ENCODE measurements around the gene PKIG. TPM values are rescaled to one million over a fixed set of nuclear protein-coding genes. Genes with fewer than 3 reads are reported as not detected.

Gene PKIG
- total and polyA plus RNA-seq, 2 of the 8 experiments (the other 6 are each of a cell fraction or from before 2014, with no cell fraction given) = 26.7 to 34.3 TPM

- TF ChIP-seq ZNF274 (IDR thresholded peaks at IDR 0.05; ENCODE audit: borderline replicate concordance, extremely low read depth, low read length) (no peak), GTF2F1 (IDR thresholded peaks at IDR 0.05; ENCODE audit: borderline replicate concordance, low read depth, low read length) (no peak), ATF2 (IDR thresholded peaks at IDR 0.05; ENCODE audit: low read length) (no peak), BACH1 (IDR thresholded peaks at IDR 0.05; ENCODE audit: low read length) (no peak), CREB1 (IDR thresholded peaks at IDR 0.05) (no peak), CTCF (IDR thresholded peaks at IDR 0.05; ENCODE audit: control extremely low read depth in 1 of 3, insufficient read depth in 1 of 3, low read depth in 1 of 3, low read length in 3 of 3) (no peak), RNF2 (IDR thresholded peaks at IDR 0.05; ENCODE audit: borderline replicate concordance, low read depth, low read length, missing control alignments, poor library complexity, severe bottlenecking) (no peak)
- H3K9ac ChIP-seq (replicated peaks in 1 of 4; ENCODE audit: extremely low read depth in 1 of 4, low read depth in 3 of 4, low read length in 3 of 4) = no peak overlapping the region
- H3K4me1 ChIP-seq (replicated peaks in 1 of 4; ENCODE audit: control insufficient read depth in 3 of 4, insufficient read depth in 4 of 4, low read length in 3 of 4) = peaks cover 7 to 13% (median 12%) of the 10 kb centered on the region in 4 experiments
- CTCF ChIA-PET (ENCODE audit: partially characterized antibody) = interaction anchor here (3.1 to 4.1 kb wide), 2 partner anchors 13 to 21 kb away, joined by 17 read pairs; no protein-coding TSS in a partner anchor
- no peak overlapping the region for H3K4me2 ChIP-seq (ENCODE audit: insufficient read depth in 1 of 2, low read depth in 2 of 2, low read length in 2 of 2)
- no peaks in the 10 kb centered on the region for H3K79me2 ChIP-seq (ENCODE audit: control insufficient read depth in 1 of 2, insufficient read depth in 2 of 2, low read length in 2 of 2)
- no peaks in the 10 kb centered on the region for H4K20me1 ChIP-seq (replicated peaks in 1 of 2; ENCODE audit: control insufficient read depth in 1 of 2, insufficient read depth in 2 of 2, low read length in 2 of 2)
- H3K9me3 ChIP-seq (ENCODE audit: insufficient read depth in 2 of 2, low read depth in 1 of 2, low read length in 1 of 2) = no peaks in the 10 kb centered on the region
- no peak overlapping the region for H2AFZ ChIP-seq (ENCODE audit: low read length)
- H3K36me3 ChIP-seq (ENCODE audit: control insufficient read depth in 2 of 4, insufficient read depth in 4 of 4, low read length in 3 of 4) = no peaks in the 10 kb centered on the region
- H3K4me3 ChIP-seq (ENCODE audit: extremely low read depth in 1 of 4, insufficient read depth in 2 of 4, low read depth in 3 of 4, low read length in 4 of 4) = no peak overlapping the region
- H3K79me1 ChIP-seq (ENCODE audit: low read depth, low read length) = no peaks in the 10 kb centered on the region
- H3K27ac ChIP-seq (ENCODE audit: low read depth, low read length) = no peak overlapping the region
- WGBS, 2 experiments (ENCODE audit: extremely low coverage in 1 of 2, insufficient coverage in 1 of 2, insufficient read length in 1 of 2, insufficient replicate concordance in 2 of 2, low coverage in 1 of 2, low lambda C conversion rate in 2 of 2, missing lambda C conversion rate in 1 of 2) = 94% methylated on average over 4 of the region's 4 CpGs; no CpG with 5 or more reads in 1 of the 2 experiments
- no peak overlapping the region for H3K14ac ChIP-seq (ENCODE audit: insufficient read length)
- H2BK5ac ChIP-seq (ENCODE audit: low read depth, low read length) = no peak overlapping the region
- no peak overlapping the region for H4K5ac ChIP-seq (ENCODE audit: insufficient read length, low read depth, low read length)
- H2BK120ac ChIP-seq (replicated peaks; ENCODE audit: low read depth, low read length) = no peak overlapping the region
- H2BK12ac ChIP-seq (ENCODE audit: low read depth, low read length) = no peak overlapping the region
- no peak overlapping the region for H3K18ac ChIP-seq (ENCODE audit: extremely low read depth, low read length)
- no peaks in the 10 kb centered on the region for H3K27me3 ChIP-seq (replicated peaks in 1 of 4; ENCODE audit: control insufficient read depth in 3 of 4, extremely low read depth in 1 of 4, insufficient read depth in 3 of 4, low read length in 3 of 4)
- FAIRE-seq (no peak), DNase-seq (ENCODE audit: low read depth in 1 of 2, low spot score in 2 of 2) (no peak)
- no peak overlapping the region for H3K23ac ChIP-seq (ENCODE audit: insufficient read length)
- no peak overlapping the region for H3K4ac ChIP-seq (replicated peaks; ENCODE audit: insufficient read length, low read depth, low read length)
- no peak overlapping the region for H2AK5ac ChIP-seq (ENCODE audit: low read depth, low read length)
- no peak overlapping the region for H2BK15ac ChIP-seq (ENCODE audit: low read length)
- no peak overlapping the region for H3K56ac ChIP-seq (replicated peaks; ENCODE audit: insufficient read length, low read depth, low read length)
- no peak overlapping the region for H4K8ac ChIP-seq (ENCODE audit: extremely low read depth, insufficient read depth, low read length)
- no peak overlapping the region for H2BK20ac ChIP-seq (ENCODE audit: low read length)
- H3K23me2 ChIP-seq (ENCODE audit: low read depth, low read length) = no peaks in the 10 kb centered on the region; the same call in 1 of the 2 replicates
- H4K91ac ChIP-seq (replicated peaks; ENCODE audit: insufficient read length, low read length) = no peak overlapping the region
- POLR2A ChIA-PET (ENCODE audit: partially characterized antibody) = interaction anchor here (1.2 kb wide), 1 partner anchor 9 kb away, joined by 4 read pairs; no protein-coding TSS in a partner anchor
Measured at GRCh38 chr20:44589537-44589936, 7.2 kb downstream of the PKIG start.
